Colon (tissue), 2 donors: Measurements from ENCODE around the gene SMYD3.
"Not testable (repeated sequence)": the region's sequence is repeated elsewhere in the genome, so short reads cannot be mapped to it uniquely, and the experiment has no call there.

Experiments used
- FAIRE-seq: peaks from 2 replicates; lab custom pipeline; 2012; peaks lifted over from hg19 to GRCh38; lab: Jason Lieb, UNC
- donor health status: control.
- donor health status: control.

Gene SMYD3

DNA sequence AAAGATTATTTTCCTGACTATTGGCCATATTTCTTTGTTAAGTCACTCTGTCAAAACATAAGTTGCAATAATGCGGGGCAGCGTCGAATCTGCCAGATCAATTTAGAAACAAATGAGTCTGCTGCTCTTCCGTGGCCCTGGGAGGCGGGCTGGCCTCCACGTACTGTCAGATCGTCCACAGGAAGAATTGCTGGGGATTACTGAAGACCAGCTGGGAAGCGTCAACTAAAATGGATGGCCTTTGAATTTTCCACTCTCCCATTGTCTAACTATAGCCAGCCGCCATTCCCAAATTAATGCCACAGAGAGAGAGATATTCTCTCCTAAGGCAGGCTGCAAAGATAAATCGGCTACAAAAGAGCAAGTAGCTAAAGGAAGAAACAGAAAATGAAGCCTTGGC, 560.2 kb downstream of the SMYD3 start:
- no peak for FAIRE-seq

DNA sequence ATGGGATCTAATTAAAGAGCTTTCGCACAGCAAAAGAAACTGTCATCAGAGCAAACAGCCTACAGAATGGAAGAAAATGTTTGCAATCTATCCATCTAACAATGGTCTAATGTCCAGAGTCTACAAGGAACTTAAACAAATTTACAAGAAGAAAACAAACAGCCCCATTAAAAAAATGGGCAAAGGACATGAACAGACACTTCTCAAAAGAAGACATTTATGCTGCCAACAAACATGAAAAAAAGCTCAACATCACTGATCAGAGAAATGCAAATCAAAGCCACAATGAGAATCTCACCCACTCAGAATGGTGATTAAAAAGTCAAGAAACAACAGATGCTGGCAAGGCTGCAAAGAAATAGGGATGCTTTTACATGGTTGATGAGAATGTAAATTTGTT, 561.9 kb downstream of the SMYD3 start:
- FAIRE-seq: not testable (repeated sequence)

DNA sequence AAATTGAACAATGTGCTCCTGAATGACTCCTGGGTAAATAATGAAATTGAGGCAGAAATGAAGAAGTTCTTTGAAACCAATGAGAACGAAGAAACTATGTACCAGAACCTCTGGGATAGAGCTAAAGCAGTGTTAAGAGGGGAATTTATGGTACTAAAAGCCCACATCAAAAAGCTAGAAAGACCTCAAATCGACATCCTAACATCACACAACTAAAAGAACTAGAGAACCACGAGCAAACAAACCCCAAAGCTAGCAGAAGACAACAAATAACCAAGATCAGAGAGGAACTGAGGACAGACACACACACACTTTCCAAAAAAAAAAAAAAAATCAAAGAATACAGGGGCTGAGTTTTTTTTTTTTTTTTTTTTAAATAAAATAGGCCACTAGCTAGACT, 564.2 kb downstream of the SMYD3 start:
- FAIRE-seq: no peak

DNA sequence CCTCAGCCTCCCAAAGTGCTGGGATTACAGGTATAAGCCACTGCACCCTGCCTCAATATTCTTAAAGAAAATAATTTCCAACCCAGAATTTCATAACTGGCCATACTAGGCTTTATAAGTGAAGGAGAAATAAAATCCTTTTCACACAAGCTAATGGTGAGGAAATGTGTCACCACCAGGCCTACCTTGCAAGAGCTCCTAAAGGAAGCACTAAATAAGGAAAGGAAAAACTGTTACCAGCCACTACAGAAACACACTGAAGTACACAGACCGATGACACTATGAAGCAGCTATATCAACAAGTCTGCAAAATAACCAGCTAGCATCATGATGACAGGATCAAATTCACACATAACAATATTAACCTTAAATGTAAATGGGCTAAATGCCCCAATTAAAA, 565.3 kb downstream of the SMYD3 start:
- FAIRE-seq: not testable (repeated sequence)

DNA sequence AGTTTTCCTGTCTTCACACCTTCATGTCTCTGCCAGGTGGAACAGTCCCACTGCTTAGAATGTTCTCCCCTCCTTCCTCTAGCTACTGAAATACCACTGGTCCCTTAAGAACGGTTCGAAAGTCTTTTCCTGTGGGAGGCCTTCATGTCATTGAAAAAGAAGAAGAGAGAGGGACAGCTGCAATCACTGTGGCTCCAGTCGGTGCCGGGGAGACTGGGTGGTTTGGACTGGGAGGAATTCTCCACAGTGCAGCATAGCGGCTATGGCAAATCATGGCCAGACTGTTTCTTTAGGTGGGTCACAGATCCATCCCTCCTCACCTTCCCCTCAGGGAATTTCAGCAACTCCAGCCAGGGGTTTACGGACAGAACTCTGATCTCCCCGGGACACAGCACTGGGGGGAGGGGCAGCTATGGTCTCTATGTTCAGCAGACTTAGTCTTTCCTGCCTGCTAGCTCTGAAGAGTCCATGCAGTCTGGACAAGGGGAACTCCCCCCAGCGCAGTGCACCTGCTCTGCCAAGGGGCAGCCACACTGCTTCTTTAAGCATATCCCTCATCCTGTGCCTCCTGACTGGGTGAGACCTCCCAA, 567.2 kb downstream of the SMYD3 start:
- FAIRE-seq: no peak

DNA sequence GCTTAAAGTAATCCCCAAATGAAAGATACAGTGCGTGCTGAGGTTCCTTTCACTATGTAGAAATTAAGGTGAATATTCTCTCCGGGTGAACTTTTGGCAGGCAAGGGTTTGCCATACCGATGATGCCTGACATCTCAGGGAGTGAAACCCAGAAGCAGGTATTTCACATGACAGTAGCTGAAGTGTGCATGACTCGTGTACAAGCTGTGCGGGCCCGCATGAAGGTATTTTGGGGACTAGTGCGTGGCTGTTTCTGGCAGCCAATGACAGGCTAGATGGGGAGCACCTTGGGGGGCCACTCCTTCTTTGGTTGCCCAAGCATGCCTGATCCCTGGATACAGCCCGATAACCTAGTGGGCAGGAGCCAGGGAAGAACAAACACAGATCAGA, 569.0 kb downstream of the SMYD3 start:
- FAIRE-seq: no peak

DNA sequence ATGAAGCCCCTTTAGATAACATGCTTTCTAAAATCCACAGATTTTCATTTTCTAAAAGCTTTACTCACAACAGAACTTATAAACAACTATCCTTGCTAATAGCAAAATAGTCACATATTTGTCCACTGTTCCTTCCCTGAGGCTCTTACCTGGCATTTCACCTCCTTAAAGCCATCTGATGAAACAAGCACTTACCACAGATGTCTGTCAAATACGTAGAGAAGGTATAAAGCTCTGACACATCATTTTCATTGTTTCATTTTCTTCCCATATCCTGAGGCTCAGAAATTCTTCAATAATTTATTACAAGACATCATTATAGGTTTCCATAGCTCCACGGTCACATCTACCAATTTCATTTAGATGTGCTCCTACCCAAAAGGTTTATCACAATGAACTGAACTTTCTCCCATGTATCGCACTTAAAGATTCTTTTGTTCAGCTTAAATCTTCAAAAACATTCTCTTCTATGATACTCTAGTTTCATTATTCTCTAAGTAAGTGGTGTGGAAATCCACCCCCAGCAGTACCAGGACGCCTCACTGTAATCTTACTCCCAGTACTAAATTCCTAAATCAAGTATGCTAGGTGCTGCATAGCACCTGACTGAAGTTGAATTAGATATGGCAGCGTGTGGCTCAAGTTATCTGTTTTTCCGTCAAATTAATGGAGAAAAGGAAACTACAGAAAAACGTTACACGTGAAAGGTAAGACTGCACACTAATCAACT, 569.6 kb downstream of the SMYD3 start:
- no peak for FAIRE-seq

DNA sequence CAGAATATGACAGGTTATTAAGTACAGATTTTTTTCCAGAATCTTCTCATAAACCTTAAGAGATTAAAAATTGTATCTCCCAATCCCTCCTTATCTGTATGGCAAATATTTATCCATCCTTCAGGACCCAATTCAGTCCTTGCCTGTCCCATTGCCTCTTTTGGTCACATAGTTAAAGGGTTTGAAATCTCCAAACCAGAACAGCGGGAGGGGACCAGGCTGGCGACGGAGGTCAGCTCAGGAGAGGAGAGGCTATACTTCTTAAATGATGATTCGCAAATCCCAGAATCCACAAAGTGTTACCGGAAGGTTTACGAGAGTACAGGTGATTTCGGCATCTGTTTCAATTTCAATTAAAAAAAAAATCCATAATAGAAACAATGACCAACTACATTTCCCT, 572.7 kb downstream of the SMYD3 start:
- no peak for FAIRE-seq

DNA sequence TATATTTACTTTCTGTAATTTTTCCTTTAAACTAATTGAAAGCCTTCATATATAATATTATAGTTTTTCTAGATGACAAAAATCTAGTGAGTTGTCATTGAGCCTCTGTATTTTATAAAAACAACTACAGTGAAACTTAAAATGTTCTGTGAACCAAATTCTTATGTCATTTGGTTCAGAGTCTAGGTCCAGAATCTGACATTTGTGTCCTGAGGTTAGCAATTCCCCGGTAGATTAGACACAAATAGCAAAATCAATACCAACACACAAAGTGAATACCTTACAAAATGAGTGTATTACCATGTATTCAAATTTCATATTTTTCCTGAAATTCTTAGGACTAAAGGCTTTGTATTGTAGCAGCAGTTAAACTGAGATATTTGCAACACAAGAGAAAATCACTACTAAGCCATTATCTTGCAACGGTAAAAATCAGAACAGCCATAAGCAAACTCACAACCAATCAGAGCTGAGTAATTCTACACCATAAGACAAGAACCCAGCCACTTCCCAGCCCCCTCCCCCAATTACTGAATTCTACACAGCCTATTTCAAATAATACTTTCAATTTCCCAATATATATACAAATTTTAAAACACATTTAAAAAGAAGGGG, 573.5 kb downstream of the SMYD3 start:
- no peak for FAIRE-seq

DNA sequence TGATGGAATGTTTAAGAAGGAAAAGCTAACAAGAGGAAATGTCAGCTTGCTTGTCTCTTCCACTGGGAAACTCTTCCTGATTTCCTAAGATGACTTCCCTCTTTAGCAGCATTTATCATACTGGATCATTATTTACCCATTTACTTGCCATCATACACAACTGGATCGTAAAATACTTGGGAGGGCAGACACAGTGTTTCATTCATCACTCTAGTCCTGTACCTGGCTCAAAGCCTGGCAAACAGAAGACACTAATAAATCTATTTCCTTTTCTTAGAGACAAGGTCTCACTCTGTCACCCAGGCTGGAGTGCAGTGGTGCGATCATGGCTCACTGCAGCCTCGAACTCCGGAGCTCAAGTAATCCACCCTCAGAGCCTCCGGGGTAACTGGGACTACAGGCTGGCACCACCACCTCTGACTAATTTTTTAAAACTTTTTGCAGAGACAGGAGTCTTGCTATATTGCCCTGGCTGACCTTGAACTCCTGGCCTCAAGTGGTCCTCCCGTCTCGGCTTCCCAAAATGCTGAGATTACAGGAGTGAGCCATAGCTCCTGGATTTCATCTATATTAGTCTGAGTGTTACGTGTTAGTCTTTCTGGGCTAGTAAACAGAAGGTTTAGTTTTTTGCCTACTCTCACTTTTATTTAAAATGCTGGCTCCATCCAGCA, 574.6 kb downstream of the SMYD3 start:
- FAIRE-seq: no peak

DNA sequence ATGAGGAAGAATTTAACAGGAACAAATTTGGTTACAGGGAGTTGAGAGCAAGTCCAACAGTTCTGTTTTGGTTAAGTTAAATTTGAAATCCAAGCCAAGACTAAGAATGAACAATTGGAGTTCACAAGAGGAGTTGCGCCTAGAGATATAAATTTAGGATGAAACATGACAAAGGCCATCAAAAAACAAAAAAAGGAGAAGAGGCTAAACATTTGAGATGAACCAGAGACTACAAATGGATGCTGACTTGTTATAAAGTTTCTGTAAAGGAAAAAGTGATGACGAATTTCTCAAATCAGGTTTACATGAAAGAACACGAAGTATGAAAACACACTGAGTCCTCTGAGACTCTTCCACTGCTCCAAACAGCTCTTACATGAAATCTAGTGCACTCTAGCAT, 575.6 kb downstream of the SMYD3 start:
- FAIRE-seq: no peak

DNA sequence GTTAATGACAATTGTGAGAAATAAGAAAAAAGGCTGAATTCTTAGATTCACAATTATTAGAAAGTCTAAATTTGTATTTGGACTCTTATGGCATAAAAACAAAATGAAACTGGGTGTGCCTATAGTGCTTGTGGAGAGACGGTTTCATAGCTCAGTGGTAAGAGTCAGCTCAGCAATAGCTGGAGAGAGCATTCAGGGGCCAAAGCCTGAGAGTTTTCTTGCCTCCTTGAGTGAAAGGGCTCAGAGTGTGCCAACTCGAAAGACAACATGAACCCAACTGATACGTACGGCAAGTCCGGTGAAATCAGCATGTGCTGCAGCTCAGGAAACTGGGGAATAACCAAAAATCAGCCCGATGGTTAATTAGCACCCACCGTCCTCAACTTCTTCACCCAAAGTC, 577.9 kb downstream of the SMYD3 start:
- no peak for FAIRE-seq

DNA sequence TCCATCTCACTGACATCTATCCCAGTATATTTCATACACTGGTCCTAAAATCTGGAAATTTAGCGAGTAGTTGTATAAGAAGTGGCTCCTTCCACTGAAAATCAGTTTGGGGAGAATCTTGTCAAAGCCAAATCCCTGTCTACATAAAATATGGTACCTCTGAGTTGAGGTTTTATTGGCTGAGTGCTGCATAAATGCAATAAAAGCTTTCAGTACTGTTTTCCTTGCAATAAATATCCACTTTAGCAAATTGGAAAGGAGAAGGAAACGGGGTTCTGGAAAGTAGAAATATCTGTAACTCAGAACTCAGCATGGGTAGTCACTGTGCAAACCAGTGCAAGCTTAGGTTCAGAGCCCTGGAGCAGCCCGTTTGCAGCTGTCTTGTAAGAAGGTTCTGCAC, 580.2 kb downstream of the SMYD3 start:
- FAIRE-seq: no peak

DNA sequence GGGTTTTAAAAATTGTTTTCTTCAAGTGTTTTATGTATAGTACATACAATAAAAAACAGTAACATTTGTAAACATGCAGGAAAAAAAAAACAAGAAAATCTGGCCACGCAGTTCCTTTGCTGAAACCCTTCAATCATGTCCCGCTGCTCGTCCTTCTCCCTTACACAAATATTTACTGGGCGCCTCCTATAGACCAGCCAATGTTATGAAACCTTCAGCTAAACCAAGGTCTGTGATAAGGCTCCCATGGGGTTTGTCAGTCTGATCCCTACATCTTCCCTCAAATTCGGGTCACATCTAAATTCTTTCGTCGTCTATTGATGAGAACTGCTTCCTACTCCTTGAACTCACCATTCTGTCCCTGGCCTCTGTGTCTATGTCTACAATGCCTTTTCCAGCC, 583.9 kb downstream of the SMYD3 start:
- no peak for FAIRE-seq

DNA sequence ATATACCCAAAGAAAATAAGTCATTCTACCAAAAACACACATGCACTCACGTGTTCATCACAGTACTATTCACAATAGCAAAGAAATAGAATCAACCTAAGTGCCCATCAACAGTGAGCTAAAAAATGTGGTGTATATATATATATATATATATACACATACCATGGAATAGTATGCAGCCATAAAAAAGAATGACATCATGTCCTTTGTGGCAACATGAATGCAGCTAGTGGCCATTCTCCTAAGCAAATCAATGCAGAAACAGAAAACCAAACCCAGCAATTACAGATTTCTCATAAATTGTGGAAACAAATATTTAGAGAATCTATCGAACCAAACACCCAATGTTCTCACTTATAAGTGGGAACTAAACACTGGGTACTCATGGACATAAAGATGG, 585.7 kb downstream of the SMYD3 start:
- FAIRE-seq: no peak

DNA sequence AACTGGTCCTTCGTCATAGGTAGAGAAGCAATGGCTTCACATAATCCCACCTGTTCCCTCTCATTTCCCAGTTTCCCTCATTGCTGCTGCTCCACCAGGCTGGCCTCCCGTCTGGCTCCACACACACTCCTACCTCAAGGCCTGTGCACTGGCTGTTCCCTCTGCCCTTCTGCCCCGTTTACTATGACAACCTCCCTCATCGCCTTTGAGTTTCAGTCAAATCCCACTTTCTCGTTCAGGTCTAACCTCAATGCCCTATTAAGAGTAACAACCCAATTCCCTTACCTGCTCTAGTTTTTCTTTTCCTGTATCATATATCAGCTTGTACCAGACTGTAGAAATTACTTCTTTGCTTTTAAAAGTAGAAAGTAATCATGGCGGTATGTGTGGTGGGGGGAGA, 589.7 kb downstream of the SMYD3 start:
- FAIRE-seq: no peak

DNA sequence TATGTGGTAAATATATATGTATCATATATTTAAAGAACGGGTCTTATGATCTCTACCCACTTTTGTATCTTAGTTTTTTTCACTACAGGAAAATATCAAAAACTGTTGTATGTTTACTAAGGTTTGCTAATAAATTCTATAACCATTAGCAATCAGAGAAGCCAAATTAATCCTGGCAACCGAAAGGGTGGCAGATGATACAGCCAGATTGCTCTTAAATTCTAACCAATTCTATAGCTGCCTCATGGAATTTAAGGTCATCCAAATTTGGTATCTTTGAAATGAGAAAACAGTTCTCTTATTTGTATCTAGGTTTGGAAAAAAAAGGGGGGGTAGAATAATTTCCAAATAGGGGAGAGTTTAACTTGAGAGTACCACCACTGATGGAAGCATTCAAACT, 591.2 kb downstream of the SMYD3 start:
- FAIRE-seq: no peak

DNA sequence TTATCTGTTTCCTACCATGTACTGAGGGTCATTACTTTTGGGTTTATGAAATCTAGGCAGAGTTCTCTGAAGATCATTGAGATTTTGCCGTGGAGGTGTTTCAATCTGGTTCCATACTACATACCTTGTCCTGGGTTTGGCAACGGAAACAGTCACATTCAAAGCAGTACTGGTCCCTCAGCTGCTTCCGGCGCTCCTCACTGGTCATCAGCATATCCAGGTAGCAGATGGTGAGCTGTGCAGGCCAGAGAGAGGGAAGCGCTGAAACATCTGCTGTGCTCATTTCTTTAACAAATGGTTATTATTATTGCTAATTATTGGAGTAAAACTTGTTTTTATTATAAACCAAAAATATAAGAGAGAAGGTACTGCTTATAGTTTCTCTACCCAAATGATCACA, 591.7 kb downstream of the SMYD3 start:
- no peak for FAIRE-seq

DNA sequence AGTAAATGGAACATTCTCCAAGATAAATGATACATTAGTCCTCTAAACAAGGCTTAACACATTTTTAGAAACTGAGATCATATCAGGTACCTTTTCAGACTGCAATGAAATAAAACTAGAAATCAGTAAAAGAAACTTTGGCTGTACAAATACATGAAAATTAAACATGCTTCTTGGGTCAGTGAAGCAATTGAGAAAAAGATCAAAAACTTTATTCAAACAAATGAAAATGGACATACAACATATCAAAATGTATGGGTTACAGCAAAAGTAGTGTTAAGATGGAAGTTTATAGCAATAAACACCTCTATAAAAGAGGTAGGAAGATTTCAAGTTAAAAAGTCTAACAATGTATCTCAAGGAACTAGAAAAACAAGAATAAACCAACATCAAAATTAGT, 598.5 kb downstream of the SMYD3 start:
- no peak for FAIRE-seq

DNA sequence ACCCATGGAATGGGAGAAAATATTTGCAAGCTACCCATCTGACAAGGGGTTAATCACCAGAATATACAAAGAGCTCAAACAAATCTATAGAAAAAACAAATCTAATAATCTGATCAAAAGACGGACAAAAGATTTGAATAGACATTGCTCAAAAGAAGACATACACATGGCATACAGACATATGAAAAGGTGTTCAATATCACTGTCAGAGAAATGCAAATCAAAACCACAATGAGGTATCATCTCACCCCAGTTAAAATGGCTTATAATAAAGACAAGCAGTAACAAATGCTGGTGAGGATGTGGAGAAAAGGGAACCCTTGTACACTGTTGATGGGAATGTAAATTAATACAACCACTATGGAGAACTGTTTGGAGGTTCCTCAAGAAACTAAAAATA, 600.9 kb downstream of the SMYD3 start:
- no peak for FAIRE-seq

DNA sequence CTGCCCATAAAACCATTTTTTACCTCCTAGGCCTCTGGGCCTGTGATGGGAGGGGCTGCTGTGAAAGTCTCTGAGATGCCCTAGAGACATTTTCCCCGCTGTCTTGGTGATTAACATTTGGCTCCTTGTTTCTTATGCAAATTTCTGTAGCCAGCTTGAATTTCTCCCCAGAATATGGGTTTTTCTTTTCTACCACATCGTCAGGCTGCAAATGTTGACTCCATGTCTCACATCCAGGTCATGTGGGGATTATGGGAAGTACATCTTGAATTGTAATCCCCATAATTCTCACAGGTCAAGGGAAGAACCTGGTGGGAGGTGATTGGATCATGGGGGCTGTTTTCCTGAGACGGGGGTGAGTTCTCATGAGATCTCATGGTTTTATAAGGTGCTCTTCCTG, 603.2 kb downstream of the SMYD3 start:
- FAIRE-seq: no peak

DNA sequence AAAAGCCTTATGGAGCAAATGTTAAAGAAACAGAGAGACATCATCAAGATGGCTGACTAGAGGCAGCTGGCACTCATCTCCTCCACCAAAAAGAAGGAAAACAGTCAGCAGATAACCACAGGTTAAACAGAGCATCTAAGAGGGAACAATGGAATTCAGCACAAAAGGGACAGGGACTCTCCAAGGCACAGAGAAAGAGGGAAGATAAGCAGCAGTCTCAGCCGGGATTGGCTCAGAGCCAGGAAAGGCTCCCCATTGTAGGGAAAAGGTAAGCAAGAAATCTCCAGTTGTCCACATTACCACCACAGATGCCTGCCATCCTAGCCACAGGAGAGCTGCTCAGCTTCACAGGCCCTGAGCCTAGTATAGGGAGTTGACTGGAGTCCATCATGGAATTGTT, 605.5 kb downstream of the SMYD3 start:
- no peak for FAIRE-seq

DNA sequence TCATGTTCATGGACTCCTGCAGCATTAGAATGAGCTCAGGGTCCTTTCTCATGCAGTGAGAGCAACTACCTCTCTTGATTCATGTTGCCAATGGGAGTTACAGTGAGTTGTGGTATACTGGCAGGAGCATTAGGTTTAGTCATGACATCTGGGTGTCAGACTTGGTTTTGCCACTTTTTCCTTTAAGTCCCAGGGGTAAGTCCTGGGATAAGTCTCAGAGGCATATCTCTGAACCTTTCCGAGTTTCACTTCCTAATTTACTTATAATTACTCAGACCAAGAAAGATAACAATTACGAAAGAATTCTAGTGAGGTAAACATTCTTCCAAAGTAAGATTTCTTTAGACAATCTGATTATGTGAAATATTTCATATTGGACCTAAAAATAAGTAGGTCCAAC, 606.0 kb downstream of the SMYD3 start:
- no peak for FAIRE-seq
